ENCODE measurements around the gene SERPINE3. TPM values are rescaled to one million over a fixed set of nuclear protein-coding genes. Genes with fewer than 3 reads are reported as not detected.

The SERPINE3 gene
- total RNA-seq, 2 donors from 2014 or later: not detected

DNA sequence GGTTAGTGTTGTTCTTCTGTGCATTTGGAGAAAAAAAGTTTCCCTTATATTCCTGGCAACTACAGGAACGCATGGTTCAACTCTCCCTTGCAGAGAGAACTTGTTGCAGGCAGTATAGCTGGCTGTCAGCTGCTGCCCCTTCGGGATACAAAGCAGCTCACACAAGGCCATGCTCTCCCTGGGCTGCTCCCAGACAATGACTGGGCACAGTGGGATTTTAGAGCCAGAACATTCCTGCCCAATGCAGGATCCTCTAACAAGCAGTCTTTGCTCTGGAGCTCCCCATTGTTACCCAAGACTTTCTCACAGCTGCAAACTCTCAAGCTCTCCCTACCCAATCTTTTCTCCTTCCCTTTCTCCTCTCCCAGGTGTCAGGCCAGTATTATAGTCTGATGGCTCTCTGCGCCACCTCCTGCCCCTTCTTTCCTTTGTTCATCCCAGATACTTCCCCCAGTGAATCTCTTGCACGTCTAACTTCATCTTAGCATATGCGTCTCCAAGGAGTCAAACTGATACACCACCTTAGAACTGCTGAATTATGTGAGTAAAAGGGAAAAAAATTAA lies 27.5 kb upstream of the SERPINE3 start:
- DNase-seq (ENCODE audit: low spot score): no peak
- intact Hi-C loops (cut with DNase I): no loop called here
- H3K4me1 ChIP-seq (replicated peaks): no peaks in the 10 kb centered on the region
- H3K4me3 ChIP-seq: no peak overlapping the region
- no peaks in the 10 kb centered on the region for H3K27me3 ChIP-seq (replicated peaks; ENCODE audit: insufficient read depth)
- 87% methylated on average over 5 of the region's 5 CpGs for WGBS
- H3K36me3 ChIP-seq: no peaks in the 10 kb centered on the region
- no peak for TF ChIP-seq POLR2A (IDR thresholded peaks at IDR 0.05)
- H3K9me3 ChIP-seq: no peaks in the 10 kb centered on the region
- no peak overlapping the region for H3K27ac ChIP-seq

DNA sequence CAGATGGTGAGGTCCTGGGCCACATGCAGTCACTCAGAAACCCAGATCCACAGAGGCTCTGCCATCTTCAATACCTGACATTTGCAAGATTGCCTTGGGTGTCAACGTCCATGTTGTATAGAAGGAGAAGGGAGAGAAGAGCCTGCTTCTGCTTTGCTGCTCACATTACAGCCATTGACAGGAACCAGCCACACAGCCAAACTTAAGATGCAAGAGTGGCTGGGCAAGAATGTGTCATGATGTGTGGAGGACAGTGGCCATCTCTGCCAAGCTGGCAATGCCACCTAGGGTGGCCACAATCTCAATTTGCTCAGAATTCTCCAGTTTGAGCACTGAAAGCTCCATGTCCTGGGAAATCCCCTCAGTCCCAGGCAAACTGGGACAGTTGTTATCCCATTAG lies 25.9 kb upstream of the SERPINE3 start:
- Histone ChIP-seq H3K4me1 (replicated peaks) (no peaks in the 10 kb centered on the region), H3K9me3 (no peaks in the 10 kb centered on the region), H3K36me3 (no peaks in the 10 kb centered on the region), H3K4me3 (no peak overlapping the region), H3K27ac (no peak overlapping the region), H3K27me3 (replicated peaks; ENCODE audit: insufficient read depth) (no peaks in the 10 kb centered on the region)
- intact Hi-C loops (cut with DNase I): no loop called here
- DNase-seq (ENCODE audit: low spot score): no peak
- WGBS: 69% methylated on average over 1 of the region's 1 CpG
- TF ChIP-seq POLR2AphosphoS5 (IDR thresholded peaks at IDR 0.05) (no peak), POLR2A (IDR thresholded peaks at IDR 0.05) (no peak)
- TF ChIP-seq, protein P1, sequence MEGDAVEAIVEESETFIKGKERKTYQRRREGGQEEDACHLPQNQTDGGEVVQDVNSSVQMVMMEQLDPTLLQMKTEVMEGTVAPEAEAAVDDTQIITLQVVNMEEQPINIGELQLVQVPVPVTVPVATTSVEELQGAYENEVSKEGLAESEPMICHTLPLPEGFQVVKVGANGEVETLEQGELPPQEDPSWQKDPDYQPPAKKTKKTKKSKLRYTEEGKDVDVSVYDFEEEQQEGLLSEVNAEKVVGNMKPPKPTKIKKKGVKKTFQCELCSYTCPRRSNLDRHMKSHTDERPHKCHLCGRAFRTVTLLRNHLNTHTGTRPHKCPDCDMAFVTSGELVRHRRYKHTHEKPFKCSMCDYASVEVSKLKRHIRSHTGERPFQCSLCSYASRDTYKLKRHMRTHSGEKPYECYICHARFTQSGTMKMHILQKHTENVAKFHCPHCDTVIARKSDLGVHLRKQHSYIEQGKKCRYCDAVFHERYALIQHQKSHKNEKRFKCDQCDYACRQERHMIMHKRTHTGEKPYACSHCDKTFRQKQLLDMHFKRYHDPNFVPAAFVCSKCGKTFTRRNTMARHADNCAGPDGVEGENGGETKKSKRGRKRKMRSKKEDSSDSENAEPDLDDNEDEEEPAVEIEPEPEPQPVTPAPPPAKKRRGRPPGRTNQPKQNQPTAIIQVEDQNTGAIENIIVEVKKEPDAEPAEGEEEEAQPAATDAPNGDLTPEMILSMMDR (IDR thresholded peaks at IDR 0.05): no peak

DNA sequence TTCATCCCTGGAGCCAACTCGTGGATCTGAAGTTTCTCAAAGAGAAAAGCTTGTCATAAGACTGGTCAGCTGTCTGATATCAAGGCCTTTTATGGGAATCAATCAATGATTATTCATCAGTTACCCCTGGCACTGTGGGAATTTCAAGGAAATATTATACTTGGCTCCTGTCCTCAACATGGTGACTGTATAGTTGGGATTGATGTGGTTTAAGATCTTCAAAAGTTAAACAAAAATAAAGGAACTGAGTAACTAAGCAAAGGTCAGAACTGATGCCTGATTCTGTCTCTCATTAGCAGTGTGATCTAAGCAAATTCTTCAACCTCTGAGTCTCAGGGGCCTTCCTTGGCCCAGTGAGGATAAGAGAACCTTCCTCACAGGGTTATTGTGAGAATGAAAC lies 22.2 kb upstream of the SERPINE3 start:
- Histone ChIP-seq H3K4me3 (no peak overlapping the region), H3K27me3 (replicated peaks; ENCODE audit: insufficient read depth) (no peaks in the 10 kb centered on the region), H3K27ac (no peak overlapping the region), H3K4me1 (replicated peaks) (no peaks in the 10 kb centered on the region), H3K36me3 (no peaks in the 10 kb centered on the region), H3K9me3 (no peaks in the 10 kb centered on the region)
- WGBS: 88% methylated on average over 1 of the region's 1 CpG
- intact Hi-C loops (cut with DNase I): no loop called here
- no peak for DNase-seq (ENCODE audit: low spot score)
- no peak for TF ChIP-seq POLR2AphosphoS5 (IDR thresholded peaks at IDR 0.05)
- TF ChIP-seq, protein P1 (IDR thresholded peaks at IDR 0.05): no peak
- no peak for TF ChIP-seq POLR2A (IDR thresholded peaks at IDR 0.05)

DNA sequence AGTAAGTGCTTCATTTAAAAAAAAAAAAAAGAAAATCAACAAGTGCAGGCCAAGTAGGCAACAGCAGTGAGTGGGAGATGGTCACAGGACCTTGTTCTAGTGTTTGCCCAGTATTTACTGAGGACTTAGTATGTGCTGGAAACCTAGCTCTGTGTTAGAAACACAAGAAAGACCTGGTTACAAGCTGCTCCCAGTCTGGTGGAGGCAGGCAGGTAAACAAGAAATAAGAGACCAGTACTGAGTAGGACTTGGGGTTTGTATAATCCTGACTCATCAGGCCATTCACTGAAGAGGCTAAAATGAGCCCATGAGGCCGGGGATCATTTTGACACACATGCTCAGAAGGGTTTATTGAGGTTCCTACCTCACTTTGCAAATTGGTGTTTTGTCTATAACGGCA lies 21.5 kb upstream of the SERPINE3 start:
- no peak overlapping the region for H3K4me3 ChIP-seq
- DNase-seq (ENCODE audit: low spot score): no peak
- H3K27me3 ChIP-seq (replicated peaks; ENCODE audit: insufficient read depth): no peaks in the 10 kb centered on the region
- no peaks in the 10 kb centered on the region for H3K4me1 ChIP-seq (replicated peaks)
- intact Hi-C loops (cut with DNase I): no loop called here
- H3K36me3 ChIP-seq: no peaks in the 10 kb centered on the region
- H3K9me3 ChIP-seq: no peaks in the 10 kb centered on the region
- WGBS: 91% methylated on average over 2 of the region's 2 CpGs
- no peak overlapping the region for H3K27ac ChIP-seq
- TF ChIP-seq POLR2A (IDR thresholded peaks at IDR 0.05) (no peak), POLR2AphosphoS5 (IDR thresholded peaks at IDR 0.05) (no peak)
- TF ChIP-seq, protein P1 (IDR thresholded peaks at IDR 0.05): no peak

DNA sequence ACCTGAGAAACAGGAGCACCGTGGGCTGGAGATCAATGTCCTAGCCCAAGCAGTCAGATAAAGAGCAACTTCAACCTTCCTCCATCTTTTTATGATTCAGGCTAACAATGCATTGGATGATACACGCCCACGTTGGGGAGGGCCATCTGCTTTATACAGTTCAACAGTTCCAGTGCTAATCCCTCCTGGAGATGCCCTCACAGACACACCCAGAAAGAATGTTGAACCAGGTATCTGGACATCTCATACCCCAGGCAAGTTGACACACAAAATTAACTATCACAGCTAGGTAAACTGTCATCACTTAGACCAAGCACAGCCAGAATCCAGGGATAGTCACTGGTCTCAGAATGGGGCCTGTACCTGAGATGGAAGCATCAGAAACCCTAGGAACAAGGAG lies 20.6 kb upstream of the SERPINE3 start:
- Histone ChIP-seq H3K9me3 (no peaks in the 10 kb centered on the region), H3K4me3 (no peak overlapping the region), H3K27me3 (replicated peaks; ENCODE audit: insufficient read depth) (no peaks in the 10 kb centered on the region), H3K27ac (no peak overlapping the region), H3K36me3 (no peaks in the 10 kb centered on the region), H3K4me1 (replicated peaks) (no peaks in the 10 kb centered on the region)
- intact Hi-C loops (cut with DNase I): no loop called here
- TF ChIP-seq, protein P1 (IDR thresholded peaks at IDR 0.05): no peak
- 91% methylated on average over 3 of the region's 3 CpGs for WGBS
- no peak for DNase-seq (ENCODE audit: low spot score)

Measured in prostate gland (tissue), 2 donors.